Hematopoietic multipotent progenitor cell treated with erythropoietin and hydrocortisone succinate and interleukin-3 and kit ligand, for 15 days (in vitro differentiated cells): ENCODE measurements around the gene RAPGEF5.

Source experiments
- DNase-seq: peaks from one replicate; pipeline ENCODE4 v3.0.0-alpha.2; 2015; ENCODE audit warnings: low spot score

The RAPGEF5 gene, protein sequence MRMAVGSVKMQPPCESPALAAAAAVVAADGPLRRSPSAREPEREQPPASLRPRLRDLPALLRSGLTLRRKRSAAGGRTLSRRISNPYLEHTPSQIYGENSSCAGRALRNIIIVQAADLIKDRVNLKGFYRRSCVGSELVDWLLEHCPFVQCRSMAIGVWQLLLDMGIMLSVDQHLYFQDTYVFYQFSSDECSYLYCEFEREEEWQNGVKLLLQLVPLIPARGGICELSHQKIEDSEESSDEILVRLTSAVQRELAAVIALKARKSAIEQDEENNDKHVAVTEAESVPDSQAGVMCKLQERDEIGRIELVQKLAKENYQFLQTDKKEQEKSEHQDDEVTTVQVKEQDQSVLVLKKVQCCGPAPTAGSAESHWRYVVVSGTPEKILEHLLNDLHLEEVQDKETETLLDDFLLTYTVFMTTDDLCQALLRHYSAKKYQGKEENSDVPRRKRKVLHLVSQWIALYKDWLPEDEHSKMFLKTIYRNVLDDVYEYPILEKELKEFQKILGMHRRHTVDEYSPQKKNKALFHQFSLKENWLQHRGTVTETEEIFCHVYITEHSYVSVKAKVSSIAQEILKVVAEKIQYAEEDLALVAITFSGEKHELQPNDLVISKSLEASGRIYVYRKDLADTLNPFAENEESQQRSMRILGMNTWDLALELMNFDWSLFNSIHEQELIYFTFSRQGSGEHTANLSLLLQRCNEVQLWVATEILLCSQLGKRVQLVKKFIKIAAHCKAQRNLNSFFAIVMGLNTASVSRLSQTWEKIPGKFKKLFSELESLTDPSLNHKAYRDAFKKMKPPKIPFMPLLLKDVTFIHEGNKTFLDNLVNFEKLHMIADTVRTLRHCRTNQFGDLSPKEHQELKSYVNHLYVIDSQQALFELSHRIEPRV

DNA sequence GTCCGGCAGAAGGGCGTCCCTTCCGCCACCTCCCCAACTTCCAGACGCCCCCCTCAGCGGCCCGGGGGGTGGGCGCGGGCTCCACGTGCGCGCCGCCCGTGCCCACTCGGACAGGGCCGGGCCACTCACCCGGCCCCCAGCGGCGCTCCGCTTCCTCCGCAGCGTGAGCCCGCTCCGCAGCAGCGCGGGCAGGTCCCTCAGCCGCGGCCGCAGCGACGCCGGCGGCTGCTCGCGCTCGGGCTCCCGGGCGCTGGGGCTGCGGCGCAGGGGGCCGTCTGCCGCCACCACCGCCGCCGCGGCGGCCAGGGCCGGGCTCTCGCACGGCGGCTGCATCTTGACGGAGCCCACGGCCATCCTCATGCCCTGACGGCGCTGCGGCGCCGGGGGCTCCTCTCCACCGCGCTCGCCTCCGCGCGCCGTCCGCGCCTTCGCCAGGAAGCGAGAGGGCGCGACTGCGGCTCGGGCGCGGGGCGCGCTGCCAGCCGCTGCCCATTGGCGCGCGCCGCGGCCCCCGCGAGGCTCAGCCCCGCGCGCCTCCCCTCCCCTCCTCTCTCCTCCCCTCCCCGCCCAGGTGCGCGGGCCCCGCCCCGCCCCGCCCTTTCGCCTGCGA is at the start of gene RAPGEF5:
Gene RAPGEF5, minus strand, starts transcription at position 454 of the 610 bp plus-strand sequence. Its CDS starts 94 bp downstream, at position 360.
- DNase-seq, result no peak

DNA sequence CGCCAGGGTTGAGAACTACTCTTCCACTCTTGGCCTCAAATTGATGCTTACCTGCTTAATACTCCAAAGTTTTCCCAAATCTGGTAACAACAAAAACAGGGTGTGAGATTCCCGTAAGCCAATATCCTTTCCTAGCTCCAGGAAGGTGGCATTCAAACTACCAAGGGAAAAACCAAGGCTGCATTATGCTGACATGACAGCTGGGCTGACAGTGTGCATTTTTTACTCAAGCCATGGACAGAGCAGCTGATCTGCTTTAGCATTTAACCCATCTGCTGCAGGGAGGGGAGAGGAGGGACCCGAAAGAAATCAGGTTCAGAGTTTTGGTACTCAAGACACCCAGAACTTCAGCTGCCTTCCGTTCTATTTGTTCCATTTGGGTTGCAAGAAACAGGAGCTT is 49.8 kb upstream of the RAPGEF5 start:
- no peak for DNase-seq

DNA sequence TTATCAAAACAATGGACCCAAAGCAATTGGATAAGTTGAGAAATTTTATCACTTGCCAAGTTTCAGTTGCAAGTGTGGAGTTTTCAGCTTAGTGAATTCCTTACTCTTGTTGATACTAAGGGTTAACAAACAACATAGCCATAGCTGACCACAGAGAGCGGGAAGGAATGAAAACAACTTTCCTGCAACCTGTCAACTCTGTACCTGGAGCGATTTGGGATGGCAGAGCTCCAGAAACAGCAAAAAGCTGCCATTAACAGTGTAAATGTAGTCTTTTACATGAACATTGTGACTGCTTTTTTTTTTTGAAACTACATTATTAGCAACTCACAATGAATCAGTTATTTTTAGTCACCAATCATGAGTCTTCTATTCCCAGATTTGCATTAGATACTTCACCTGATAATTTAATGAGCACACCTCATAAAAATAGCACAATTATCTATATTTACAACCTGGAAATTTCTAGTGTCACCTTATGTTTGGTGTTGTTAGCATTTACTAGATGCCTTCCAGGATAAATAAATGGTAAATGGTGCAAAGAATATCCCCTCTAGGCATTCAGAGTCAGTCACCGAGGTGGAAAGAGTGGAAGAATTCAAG is 47.6 kb upstream of the RAPGEF5 start:
- no peak for DNase-seq

DNA sequence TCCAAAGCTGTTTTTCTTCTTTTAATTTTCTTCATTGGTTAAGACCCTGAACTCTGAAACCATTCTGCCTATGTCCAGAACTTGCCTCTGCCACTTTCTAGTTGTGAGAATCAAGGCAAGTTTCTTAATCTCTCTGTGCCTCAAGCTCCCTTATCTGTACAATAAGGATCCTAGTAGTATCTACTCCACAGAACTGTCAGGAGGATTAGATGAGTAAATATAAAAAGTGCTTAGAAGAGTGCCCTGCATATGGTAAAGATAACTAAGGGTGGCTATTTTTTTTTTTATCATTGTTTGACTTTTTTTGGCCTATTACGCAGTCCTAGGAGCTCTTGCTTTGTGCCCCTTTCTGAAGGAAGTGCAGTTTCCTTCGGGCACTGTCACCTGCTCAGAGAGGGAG is 46.4 kb upstream of the RAPGEF5 start:
- DNase-seq, result no peak

DNA sequence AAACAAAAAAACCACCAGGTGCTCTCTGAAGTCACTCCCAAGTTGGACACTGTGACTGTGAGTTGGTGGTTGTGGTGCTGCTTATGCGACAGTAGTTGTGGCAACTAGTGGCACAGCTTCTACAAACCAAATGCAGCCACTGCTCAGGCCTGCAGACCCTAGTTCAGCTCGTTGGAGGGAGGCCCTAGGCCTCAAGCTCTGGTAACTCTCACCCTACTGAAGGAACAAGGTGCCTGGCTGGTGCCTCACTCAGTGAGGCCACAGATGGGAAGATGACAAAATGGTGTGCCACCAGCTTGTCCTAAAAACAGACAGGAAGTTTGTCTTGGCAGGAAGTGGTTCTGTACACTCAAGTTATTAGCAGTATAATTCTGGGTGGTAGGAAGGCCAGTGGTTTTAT is 45.3 kb upstream of the RAPGEF5 start:
- DNase-seq, result no peak

DNA sequence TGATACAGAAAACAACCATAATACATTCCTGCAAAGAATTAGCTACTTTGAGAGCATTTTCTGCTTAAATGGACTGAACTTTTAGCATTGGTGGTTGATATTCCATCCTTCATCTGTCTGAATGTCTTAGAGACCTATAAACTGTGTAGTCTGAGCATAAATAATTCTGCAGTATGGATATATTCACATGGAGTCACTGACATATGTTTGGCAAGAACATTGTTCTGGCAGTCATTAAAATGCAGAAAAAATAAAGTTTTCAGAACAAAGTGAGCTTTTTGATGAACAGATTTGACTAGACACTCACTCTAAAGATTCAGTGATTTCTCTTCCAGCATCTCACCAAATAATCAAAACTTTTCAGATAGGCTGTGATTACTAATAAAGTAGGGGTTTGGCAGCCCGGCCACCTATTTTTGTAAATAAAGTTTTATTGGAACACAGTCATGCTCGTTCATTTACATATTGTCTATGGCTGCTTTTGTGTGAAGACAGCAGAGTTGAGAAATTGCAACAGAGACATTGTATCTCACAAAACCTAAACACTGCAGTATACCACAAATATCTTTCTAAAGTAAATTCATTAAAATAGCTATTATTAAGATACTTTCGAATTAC is 44.1 kb upstream of the RAPGEF5 start:
- no peak for DNase-seq

DNA sequence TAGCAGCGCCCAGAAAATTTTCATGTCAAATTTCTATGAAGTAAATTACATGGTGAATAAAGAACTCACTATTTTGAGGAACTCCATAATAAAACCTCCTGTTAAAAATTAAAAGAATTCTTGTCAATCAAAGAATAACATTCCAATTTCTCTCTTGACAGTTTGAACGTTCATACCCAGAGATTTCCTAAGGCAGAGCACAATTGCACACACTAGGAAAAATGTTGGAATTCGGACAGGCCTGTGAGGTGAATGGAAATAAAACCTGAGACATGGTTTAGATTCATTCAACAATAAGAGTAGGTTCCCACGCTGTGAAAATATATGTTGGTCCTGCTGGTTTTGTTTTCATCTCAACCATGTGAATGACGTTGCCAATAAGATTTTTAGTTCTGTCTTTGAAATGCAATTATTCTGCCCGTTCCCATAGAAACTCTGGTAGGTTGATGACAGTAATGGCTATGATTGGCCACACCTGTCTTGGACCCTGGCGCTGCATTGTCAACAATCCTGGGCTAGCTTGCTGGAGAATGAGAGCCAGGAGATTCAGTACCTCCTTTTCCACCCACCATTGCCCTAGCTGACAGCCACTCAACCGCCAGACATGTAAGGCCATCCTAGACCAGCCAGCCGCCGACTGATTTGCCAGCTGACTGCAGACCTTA is 43.3 kb upstream of the RAPGEF5 start:
- no peak for DNase-seq

DNA sequence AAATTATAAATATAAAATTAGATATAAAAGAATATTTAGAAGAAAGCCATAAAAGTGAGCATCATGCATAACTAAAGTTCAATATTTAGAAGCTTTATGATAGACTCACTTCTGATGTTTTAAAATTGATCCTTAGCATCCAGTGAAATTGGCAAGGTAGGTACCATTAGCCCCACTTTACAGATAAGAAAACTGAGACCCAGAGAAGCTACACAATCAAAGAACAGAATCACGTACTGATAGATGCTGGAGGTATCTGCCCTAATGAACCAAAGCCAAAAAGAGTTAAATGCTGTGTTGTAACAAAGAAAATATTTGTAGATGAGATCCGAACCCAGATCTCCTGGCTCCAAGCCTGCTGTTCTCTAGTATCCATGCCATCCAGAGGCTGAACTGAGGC is 42.6 kb upstream of the RAPGEF5 start:
- no peak for DNase-seq

DNA sequence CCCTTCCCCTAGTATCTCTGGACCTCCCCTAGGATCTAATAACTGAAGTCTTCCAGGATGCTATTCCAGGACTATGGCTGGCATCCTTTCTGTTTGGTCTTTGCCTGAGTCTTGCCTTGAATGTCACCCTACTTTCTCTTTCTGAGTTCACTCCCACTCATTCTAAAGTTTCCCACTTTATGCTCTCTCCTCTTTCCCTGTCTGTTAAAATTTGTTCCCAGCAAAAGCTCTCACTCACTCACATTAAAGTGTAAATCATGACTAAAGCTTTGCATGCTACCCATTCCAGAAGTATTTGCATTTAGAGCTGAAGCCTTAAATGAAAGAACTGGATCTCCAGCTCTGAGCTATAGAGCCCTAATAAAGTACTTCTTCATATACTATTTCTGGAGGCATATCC is 42.1 kb upstream of the RAPGEF5 start:
- no peak for DNase-seq

DNA sequence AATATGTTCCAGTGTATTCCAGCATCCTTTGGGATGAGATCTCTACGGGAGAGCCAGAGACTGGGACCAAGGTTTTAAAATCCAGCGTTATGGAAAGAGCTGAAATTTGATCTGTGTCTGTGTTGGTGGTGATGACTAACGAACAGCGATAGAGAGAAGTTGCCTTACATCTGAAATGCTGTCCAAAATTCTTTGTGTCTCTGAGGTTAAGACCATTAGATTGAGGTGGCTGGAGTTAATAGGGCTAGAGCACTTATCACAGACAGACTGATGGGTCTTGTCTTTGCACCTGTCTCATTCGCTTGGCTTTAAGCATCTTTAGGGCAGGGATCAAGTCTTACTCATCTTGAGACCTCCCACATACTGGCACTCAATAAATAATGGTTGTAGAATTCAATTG is 41.0 kb upstream of the RAPGEF5 start:
- no peak for DNase-seq

DNA sequence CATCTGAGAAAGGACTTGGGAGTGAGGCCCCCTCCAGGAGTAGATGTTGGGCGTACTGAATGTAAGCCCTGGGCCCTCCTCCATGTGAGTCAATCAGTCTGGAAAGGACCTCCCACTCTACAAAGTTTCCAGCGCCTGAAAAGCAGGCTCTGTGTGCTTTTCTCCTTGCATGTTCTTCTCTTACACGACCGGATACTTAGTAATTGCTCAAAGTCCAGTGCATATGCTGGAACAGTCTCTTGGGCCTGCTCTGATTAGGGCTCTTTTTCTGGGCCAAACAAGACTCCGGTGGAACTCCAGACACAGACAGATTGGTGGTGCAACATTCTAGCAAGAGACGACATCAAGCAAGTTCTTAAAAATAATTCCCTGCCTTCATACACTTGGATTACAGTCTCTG is 38.3 kb upstream of the RAPGEF5 start:
- DNase-seq, result no peak

DNA sequence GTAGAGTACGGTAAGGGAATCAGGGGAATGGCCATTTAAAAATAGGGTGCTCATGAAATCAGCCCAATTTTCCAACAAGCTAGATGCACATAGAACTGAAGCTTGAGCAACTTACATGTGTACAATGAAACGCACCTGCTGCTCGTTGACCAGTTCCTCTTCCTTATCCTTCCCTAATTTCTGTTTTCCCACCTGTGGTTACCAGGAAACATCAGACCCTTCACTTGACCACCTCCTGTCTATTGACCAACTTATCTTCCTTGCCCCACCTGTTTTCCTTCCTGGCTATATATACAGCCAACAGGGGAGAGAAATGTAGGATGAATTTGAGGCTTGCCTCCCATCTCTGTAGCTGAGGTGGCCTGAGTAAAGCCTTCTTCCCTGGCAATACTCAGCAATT is 37.8 kb upstream of the RAPGEF5 start:
- no peak for DNase-seq

DNA sequence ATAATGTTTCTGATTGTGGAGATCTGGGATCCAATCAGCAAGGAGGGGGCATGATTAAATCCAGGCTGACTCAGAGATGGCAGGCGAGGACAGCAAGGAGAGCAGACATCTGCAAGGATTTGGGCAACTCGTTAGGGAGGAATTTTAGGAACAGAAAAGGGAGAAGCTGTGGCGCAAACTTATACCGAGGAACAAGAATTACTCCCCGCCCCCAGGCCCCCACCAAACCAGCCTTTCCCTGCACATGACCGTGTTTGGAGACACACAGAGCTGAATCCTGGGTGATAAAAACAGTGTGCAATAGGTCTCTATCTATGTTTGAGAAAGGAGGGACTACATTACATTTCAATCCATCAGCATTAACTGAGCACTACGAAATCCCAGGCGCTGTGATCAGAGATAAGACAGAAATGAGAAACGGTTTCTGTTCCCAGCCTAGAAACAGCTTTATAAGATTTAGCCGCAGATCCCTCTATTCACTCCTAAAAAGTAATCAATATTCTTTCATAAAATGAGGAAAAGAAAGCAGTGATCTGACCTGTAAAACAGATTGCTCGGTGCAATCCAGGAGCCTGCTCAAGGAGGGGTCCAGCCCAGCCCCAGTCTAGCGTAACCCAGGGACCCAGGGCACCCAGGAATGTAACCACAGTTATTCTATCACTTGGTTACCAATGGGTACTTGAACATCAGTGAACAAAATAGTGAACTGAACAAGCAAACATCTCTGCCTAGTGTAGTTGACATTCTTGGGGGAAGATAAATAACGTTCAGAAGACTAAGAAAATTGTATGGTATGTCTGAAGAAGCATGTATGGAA is 37.2 kb upstream of the RAPGEF5 start:
- no peak for DNase-seq

DNA sequence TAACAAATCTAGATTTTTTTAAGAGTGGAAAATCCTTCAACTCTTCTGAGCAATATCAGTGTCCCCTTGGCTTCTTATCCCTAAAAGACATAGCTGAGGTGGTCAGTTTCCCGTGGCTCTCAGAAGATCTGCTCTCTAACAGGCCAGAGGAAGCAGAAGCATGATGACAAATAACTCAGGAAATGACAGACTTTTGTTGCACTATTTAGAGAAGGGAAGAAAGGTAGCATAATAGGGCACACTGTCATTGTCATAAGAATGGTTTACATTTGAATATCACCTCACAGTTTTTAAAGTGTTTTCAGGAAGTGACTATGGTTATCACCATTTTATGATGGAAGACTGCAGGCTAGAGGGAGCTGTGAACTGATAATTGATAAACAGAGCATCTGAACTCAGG is 33.6 kb upstream of the RAPGEF5 start:
- no peak for DNase-seq

DNA sequence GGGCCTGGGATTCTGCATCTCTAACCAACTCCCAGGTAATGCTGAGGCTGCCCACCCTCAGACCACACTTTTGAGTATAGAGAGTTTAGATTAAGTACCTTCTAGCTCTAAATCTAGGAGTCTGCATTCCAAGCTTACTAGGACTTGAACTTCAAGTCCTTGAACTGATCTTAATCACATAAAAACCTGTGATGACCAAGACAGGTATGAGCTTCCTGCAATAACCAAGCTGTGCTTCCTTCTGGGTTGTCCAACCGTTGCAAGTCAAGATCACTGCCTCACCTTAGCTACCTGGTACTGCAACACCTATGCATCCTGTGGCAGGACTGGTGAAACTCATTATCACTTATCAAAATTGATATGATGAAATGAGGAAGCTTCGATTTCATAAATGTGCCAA is 32.9 kb upstream of the RAPGEF5 start:
- DNase-seq, result no peak

DNA sequence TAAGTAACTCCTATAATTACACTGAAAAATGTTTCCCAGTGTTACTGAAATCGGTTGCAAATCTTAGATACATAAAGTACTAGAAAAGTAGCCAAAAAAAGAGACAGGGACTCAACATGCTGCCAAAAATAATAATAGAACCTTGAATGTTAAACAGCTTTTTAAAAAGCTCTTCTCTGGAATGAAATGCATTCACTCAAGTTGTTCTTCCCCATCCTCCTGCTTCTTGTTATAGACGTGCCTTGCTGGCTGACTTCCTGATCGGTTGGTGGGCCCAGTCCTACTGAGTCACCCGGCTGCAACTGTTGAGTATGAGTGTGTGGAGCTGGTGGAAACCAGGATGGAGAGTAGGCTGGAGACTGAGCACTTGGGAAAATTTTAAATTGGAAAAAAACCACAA is 30.6 kb upstream of the RAPGEF5 start:
- DNase-seq, result no peak

DNA sequence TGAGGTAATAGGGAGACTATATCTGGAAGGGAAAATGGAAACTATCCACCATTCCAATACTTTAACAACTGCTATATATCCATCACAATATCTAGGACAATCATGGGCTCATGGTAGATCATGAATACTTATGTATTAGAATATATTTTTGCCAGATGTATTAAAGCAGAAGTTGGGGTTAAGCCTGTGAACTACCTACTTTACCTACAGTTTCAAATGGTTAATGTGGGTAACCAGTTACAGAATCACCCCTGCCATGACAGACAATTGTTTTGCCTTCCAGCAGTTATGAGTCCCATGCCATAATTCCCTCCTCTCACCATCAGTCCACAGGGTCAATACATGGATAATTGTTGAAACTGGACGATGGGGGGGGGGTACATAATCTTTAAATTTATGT is 29.9 kb upstream of the RAPGEF5 start:
- DNase-seq, result no peak

DNA sequence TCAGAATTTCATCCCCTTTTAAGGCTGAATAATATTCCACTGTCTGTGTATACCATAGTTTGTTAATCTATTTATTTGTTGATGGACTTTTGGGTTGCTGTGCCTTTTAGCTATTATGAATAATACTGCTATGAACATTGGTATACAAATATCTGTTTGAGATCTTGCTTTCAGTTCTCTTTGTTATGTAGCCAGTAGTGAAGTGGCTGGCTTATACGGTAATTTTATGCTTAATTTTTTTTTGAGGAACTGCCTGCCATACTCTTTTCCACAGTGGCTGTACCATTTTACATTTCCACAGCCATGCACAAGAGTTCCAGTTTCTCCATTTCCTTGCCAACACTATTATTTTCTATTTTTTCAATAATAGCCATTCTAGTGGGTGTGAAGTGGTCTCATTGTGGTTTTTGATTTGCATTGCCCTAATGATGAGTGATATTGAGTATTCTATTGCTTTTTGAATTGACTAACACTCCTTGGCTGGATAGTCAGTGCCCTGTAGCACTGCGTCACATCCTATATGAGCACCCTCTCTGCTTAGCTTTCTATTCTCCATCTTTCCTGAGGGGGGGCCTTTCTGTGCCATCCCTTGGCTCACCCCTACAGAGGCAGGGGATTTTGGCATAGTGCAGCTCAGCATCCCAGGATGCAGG is 29.4 kb upstream of the RAPGEF5 start:
- no peak for DNase-seq

DNA sequence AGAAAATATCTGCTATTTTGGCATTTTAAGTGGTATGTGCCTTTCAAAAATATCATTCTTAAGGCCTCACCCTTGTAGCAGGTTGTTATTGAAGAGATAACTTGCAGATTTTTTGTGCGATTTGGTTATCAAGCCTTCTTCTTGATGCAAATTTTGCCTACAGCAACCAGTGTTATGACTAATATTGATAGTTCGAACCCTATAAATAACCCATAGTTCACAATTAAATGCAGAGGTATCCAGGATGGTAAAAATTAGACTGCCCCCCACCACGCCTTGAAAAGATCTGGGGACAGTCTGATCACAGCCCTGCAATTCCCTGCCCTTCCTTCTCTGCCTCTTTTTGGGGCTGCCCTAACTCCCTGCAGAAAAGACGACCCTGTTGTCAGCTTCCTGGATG is 28.4 kb upstream of the RAPGEF5 start:
- DNase-seq, result no peak

DNA sequence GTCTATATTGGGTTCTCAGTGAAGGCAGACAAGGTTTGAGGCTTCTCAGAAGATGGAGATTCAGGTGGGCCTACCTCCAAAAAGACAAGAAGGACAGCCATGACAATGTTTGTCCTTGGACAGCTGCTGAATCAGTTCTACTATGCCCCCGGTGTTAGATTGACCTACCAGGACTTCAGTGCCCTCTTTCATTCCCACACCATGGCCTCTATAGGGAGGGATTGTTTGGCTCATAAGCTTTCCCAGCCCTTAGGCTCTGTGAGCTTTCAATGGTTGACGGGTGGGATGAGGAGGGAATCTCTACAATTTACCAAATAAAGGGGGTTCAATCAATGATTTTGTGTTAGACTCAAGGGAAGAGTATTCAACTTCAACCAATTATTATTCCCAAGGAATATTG is 23.4 kb upstream of the RAPGEF5 start:
- DNase-seq, result no peak
